Mucosa of gallbladder (tissue), 1 donor: ENCODE data around the gene PLIN5. TPM values are rescaled to one million over a fixed set of nuclear protein-coding genes. Genes with fewer than 3 reads are reported as not detected.

ENCODE experiments used
- DNase-seq: peaks from one replicate; pipeline ENCODE4 v3.0.0-alpha.2; 2020; ENCODE audit warnings: low spot score
- total RNA-seq: library from RNA; stranded (reverse); gene quantifications from one replicate; pipeline ENCODE4 v1.2.1, GENCODE V29; 2021
- donor health status: DM: no; HTN: no; CAD: no.

PLIN5 gene
- total RNA-seq, 1 donor from 2014 or later: 13.6 TPM

- no peak for DNase-seq
Observed at GRCh38 chr19:4521888-4522242, 13.2 kb downstream of the PLIN5 start.

DNA sequence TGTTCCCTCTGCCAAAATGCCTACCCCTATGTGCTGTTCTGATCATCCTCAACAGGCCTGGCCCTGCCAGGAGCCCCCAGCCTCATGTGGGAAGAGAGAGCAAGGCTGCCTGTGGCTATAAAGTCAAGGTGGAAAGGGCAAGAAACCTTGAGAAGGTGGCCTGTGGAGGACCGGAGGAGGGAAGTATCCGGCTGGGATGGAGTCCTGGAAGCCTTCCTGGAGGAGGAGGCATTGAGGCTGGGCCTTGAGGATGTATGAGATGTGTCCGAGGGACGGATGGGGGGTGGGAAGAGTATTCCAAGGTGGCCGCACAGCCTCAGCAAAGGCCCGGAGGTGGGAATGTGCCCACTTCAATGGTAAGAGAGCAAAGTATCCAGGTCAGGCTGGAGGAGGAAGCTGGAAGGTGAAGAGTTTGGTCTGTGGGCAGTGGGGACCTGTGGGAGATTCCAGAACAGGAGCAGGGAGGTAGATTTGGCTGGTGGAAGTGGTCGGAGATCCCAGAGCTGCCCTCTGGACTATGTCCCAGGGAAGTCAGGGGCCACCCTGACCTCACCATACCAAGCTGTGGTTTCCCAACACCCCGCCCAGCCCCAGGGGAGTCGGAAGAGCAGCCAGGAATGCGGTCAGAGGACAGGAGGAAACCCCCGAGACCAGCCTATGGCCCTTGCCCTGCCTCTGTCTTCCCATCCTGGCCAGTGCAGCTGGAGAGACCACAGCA, 13.7 kb downstream of the PLIN5 start:
- no peak for DNase-seq

GRCh38 chr19:4519521-4520277, 15.3 kb downstream of the PLIN5 start:
- DNase-seq: no peak

- no peak for DNase-seq
Observed at GRCh38 chr19:4519172-4519496, 15.9 kb downstream of the PLIN5 start.

GRCh38 chr19:4518345-4519171, 16.5 kb downstream of the PLIN5 start, which contains the start of gene PLIN4:
Gene PLIN4 (minus strand): TSS chr19:4518486. CDS start chr19:4518272, 214 bp downstream.
- peak; percentile 51 for DNase-seq

GRCh38 chr19:4517451-4518057, 17.5 kb downstream of the PLIN5 start:
- no peak for DNase-seq

GRCh38 chr19:4516939-4517300, 18.1 kb downstream of the PLIN5 start:
- DNase-seq: no peak

DNA sequence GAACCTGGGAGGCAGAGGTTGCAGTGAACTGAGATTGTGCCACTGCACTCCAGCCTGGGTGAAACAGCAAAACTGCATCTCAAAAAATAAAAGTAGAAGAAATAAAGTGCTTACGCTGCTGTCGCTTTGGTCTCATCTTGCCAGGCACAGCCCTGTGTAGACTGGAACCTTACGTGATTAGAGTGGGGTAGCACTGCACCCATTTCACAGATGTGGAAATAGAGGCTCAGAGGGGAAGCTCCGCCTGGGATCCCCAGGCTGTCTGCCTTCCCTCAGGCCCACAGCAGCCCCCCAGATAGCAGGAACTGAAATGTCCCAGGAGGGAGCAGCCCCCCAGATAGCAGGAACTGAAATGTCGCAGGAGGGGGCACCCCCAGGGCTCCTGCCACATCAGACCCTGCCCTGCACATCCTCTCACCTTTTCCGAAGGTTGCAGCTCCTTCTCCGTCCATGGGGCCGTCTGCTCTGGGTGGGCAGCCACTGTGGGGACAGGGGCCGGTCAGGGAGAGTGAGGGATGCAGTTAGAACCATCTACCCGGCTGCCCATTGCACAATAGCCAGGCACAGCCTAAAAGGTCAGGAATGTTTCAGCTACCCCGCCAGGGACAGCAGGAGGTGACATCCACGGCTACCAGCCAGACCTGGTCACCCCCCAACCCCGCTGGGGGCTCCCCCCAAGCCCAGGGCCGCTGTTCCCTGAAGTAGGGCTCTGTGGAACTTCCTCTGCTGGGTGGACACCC, 18.7 kb downstream of the PLIN5 start:
- DNase-seq: no peak

DNA sequence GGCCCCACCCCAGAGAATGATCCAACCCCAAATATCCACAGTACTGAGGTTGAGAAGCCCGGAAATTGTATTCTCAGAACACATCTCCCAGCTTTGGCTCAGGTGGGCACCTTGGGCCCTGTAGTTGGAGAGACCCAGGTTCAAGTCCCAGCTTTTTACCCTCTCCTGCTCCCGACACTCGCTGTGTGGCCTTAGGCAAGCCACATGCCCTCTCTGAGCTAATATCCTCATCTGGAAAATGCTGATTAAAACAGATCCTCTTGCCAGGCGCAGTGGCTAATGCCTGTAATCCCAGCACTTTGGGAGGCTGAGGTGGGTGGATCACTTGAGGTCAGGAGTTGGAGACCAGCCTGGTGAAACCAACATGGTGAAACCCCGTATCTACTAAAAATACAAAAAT, 19.3 kb downstream of the PLIN5 start:
- no peak for DNase-seq

DNA sequence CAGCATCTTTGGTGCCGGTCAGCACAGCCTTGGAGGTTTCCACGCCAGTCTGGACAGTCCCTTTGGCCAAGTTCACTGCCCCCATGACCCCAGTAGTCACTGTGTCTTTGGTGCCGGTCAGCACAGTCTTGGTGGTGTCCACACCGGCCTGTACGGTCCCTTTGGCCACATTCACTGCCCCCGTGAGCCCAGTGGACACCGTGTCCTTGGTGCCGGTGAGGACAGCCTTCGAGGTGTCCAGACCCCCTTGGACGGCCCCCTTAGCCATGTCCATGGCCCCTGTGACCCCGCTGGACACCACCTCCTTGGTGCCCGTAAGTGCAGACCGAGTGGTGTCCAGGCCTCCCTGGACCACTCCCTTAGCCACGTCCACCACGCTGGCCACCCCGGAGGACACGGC, 21.8 kb downstream of the PLIN5 start:
- DNase-seq: no peak

GRCh38 chr19:4512070-4512469, 23.0 kb downstream of the PLIN5 start:
- no peak for DNase-seq

GRCh38 chr19:4511300-4512054, 23.5 kb downstream of the PLIN5 start:
- DNase-seq: no peak

DNA sequence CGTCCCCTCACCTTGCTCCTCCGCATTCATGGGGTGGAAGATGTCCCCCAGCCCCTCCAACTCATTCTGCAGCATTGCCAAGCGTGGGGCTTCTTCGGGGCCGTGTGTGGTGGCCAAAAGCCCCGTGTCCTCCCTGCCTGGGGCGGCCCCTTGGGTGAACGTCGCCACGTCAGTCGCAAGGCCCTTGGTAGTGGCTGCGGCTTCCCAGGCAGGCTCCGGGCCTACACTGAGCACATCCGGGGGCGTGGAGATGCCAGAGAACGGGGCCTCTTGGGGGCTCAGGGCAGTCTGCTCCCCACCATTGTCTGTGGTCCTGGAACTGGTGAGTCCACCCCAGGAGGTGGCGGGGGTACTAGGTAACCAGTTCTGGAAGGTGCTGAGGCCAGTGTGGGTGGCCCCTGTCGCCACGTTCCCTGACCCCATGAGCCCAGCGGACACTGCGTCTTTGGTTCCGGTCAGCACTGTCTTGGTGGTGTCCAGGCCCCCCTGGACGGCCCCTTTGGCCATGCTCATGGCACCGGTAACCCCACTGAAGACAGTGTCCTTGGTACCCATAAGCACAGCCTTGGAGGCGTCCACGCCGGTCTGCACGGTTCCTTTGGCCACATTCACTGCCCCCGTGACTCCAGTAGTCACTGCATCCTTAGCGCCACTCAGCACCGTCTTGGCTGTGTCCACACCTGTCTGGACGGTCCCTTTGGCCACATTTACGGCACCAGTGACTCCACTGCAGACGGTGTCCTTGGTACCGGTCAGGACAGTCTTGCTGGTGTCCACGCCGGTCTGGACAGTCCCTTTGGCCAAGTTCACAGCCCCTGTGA, 24.4 kb downstream of the PLIN5 start:
- DNase-seq: no peak

- no peak for DNase-seq
Observed at GRCh38 chr19:4508698-4509097, 26.3 kb downstream of the PLIN5 start.

DNA sequence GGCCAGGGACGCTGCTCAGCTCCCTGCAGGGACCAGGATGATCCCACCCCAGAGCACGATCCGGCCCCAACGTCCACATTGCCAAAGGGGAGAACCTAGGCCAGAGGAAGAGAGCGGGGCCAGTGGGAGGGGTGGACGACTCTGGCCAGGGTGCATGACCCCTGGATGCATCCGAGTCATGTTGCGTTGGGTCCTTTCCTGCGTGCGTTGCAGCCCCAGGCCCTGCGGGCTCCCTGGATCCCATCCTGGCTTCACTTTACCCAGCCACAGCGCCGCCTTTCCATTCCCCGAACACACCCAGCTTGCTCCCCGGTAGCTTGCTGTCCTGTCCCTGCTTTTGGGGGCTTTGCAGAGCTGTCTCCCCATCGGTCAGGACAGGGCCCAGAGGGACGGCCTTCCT, 27.2 kb downstream of the PLIN5 start:
- no peak for DNase-seq

DNA sequence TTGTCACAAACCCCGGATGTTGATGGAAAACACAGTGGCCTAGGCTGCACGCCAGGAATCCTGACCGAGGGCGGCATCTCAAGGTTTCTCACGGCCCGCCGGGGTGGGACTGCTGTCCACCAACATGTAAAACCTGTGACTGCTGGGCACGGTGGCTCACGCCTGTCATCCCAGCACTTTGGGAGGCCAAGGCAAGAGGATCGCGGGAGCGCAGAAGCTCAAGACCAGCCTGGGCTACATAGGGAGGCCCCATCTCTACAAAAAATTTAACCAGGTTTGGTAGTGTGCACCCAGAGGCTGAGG, 27.9 kb downstream of the PLIN5 start:
- DNase-seq: no peak

DNA sequence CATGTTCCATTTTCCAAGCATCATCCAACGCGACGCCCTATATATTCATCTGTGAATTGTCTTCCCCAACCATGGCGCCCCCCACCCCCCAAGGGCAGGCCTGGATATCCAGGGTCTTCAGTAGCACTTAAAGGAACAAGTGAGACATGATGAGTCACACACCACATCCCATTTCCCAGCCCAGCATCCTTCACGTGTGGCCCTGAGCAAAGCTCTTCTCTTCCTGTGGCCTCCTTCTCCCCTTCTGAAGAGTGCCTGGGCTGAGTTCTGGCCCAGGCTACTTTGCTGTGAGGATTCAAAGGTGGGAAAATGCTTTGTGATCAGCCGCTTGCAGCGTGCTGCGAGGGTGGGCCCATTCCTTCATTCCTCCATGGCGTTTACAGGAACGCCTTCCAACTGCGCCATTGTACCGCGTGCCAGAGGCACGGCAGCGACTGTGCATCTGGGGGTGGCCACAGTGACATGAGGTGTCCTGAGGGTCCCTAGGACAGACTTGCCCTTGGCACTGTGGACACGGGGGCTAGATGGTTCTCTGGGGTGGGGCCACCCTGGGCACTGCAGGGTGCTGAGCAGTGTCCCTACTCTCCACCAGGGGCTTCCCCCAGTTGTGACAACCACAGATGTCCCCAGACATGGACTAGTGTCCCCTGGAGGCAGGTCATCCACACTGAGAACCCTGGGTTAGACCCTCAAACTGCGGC, 28.4 kb downstream of the PLIN5 start:
- DNase-seq: no peak

DNA sequence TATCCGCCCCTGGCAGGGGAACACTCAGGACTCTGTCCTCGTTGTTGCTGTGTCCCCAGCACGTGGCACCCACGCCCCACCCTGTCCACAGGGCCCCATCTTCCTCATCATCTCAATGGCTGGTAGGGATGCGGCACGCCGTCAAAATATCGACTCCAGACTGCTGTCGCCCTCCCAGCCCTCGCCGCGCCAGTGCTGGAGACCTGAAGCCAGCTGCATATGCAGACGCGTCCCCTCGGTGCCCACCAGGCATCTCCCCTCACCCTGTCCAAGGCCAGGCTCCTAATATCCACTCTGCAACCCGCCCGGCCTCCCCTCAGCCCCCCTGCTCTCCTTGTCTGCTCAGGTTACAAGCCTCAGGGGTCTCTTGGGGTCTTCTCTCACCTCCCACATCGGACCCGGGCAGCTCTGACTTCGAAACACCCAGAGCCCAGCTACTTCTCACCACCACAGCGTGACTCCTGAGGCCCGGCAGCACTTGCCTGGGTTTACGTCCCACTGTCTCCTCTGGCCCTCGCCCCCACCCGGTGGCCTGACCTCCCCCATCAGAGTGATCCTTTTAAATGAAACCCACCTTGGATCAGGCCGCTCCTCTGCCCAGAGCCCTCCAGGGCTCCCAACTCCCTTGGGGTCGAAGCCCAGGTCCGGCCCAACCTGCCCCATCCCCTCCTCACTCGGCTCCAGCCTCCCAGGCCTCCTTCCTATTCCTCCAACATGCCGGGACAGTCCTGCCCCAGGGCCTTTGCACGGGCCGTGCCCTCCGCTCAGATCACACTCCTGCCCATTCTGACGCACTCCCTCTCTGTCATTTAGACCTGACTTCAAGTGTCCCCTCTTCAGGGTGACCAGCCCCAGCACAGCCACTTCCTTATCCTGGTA, 29.2 kb downstream of the PLIN5 start:
- no peak for DNase-seq
